Measurements from ENCODE around the gene RBM47.

GRCh38 chr4:40585201-40585799, 44.4 kb downstream of the RBM47 start:
- TF ChIP-seq POLR2A (IDR thresholded peaks at IDR 0.05) = no peak
- no peak for TF ChIP-seq CTCF (IDR thresholded peaks at IDR 0.05)

All from thyroid gland (tissue), 4 donors.